ENCODE results near the gene MATN3. TPM values are rescaled to one million over a fixed set of nuclear protein-coding genes. Genes with fewer than 3 reads are reported as not detected.

Gene MATN3
- polyA plus RNA-seq, 3 donors from 2014 or later = not detected

DNA sequence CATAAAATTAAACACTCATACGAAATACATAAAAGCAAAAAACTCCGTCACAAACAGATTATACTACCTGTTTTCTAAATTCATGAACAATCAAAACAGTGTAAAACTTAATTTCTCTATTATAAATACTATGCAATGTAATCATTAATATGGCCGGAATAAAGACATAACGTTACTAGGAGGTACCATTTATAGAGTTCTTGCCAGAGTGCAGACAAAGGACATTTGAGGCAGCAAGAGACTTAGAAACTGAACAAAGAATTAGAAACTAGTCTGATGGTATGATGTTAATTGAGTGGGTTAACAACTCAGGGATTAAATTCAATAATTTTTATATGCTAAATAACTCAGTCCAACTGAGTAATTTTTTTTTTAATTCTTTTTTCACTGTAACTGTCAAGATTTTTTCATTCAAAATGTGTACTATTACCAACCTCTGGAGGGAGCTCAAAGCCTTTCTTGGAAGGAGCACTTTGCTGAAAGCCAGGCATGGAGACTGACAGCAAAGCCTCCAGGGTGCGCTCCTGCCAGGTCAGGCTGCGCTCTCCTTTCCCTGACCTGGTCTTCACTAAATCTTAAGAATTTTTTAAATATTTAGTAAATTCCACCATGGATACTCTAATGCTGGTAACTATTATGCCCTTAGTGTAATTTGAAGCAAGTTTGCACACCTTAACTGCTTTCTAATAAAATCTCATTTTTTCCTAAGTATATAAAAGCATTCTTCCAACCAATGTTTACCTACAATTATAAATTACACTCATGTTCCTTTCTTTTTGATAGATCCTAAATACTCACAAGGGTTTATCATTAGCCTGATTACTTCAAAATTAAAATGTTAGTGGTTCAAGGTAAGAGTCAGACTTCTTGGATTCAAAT is 56.7 kb downstream of the MATN3 start:
- Mint-ChIP-seq H3K27ac (no peak overlapping the region), H3K27me3 (ENCODE audit: low read depth in 3 of 3) (no peaks in the 10 kb centered on the region), H3K4me3 (no peak overlapping the region), H3K9me3 (no peaks in the 10 kb centered on the region), H3K36me3 (peaks cover 0 to 14% (median 10%) of the 10 kb centered on the region in 3 donors), H3K4me1 (no peaks in the 10 kb centered on the region)
- peak; percentile 40 to 47 (median 42) for DNase-seq

DNA sequence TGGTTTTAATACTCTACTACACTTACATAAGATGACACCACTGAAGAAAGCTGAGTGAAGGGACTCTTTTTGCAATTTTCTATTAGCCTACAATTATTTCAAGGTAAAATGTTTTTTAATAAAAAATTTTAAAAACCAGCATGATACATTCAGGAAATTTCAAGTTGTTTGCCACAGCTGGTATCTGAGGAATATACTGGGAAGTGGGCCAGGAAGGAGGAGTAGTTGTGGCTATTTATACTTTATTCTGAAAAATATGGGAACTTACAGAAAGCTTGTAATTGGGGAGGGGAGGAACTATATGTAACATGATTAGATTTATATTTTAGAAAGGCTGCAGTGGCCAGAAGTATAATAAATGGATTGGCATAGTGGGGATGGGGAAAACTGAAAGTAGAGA is 63.4 kb downstream of the MATN3 start:
- H3K27me3 Mint-ChIP-seq (ENCODE audit: low read depth in 3 of 3) = peaks cover 0 to 4% (median 0%) of the 10 kb centered on the region in 3 donors
- no peaks in the 10 kb centered on the region for H3K9me3 Mint-ChIP-seq
- no peak for DNase-seq
- no peak overlapping the region for H3K27ac Mint-ChIP-seq
- peaks cover 11 to 32% (median 25%) of the 10 kb centered on the region in 3 donors for H3K36me3 Mint-ChIP-seq
- H3K4me1 Mint-ChIP-seq = no peaks in the 10 kb centered on the region
- no peak overlapping the region for H3K4me3 Mint-ChIP-seq

DNA sequence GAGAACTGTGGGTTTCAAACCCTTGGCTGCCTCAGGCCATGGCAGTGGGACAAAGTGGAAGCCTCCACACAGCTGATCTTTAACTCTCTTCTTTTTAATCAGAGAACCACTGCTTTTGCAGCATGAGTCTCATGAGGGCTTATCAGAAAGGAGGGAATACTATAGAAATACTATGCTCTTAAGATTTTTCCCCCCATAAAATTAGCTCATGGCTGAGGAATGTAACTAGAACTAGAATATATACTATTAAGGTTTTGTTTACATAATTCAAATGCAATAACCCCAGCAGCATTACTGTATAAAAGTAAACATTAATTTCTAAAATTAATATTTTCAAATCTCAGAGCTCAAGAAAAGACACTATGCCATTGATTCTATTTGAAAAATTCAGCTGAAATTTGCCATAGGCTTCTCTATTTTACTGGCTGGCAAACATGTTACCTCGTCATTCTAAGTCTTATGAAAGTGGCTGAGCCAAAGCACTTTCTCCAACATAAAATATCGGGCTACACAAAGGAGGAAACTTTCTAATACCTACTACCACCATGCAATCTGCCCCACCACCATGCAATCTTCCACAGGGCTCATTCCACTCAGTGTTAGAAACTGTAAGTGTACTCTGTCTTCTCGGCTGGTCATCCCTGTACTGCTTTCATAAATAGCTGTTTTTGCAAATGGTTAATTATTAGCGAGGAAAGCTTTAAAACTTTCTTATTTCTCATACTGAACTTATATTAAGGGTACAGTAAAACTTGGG is 65.1 kb downstream of the MATN3 start:
- no peak for DNase-seq
- Mint-ChIP-seq H3K4me3 (no peak overlapping the region), H3K27me3 (ENCODE audit: low read depth in 3 of 3) (peaks cover 0 to 4% (median 0%) of the 10 kb centered on the region in 3 donors), H3K9me3 (no peaks in the 10 kb centered on the region), H3K27ac (no peak overlapping the region), H3K4me1 (no peaks in the 10 kb centered on the region), H3K36me3 (peaks cover 11 to 29% (median 28%) of the 10 kb centered on the region in 3 donors)

DNA sequence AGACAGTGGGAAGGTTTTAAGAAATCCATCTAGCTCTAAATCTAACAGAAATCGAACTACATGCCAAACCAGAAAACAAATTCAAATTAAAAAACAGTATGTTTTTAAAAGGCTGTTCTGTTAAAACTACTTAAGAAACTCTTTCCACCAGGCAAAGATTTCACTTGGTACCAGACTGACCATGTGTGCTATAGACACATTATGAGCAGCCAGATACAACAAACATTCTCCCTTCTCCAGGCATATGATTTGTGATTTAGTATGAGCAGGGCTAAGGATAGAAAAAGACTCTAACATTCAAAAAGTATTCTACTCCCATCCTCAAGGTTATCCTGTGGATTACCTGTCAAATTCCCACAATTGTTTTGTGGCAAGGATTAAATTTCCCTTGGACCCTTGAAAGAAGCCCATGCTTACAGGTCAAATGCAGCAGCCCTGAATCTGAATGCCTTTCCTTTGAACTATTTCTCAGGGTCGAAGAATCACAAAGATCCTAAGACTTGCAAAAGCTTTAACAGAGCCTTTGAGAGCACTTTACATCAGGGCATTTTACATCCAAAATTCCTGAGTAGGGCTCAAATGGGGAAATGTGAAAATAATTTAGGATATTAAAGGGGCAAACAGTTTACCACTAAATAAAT is 68.1 kb downstream of the MATN3 start:
- Mint-ChIP-seq H3K27me3 (ENCODE audit: low read depth in 3 of 3) (peaks cover 0 to 2% (median 0%) of the 10 kb centered on the region in 3 donors), H3K36me3 (peaks cover 10 to 30% (median 24%) of the 10 kb centered on the region in 3 donors), H3K4me3 (no peak overlapping the region), H3K4me1 (no peaks in the 10 kb centered on the region), H3K9me3 (no peaks in the 10 kb centered on the region), H3K27ac (no peak overlapping the region)
- no peak for DNase-seq

DNA sequence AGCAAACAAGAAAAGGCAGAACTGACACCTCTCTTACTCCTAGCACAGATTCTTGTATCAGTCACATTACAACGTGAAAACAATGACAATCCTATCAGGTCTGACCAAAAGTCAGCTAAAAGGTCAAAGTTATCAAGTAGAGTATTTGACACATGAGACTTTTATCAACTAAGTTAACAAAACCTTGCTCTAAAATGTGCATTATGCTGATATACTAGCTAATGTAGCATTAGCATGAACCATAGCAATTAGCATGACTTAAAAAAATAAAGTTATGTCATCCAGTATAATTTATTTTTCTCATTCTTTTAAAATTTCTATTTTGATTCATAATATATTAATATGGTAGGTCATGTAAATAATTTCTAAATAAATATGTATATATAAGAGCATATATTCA is 69.3 kb downstream of the MATN3 start:
- Mint-ChIP-seq H3K9me3 (no peaks in the 10 kb centered on the region), H3K4me3 (no peak overlapping the region), H3K27me3 (ENCODE audit: low read depth in 3 of 3) (peaks cover 0 to 1% (median 0%) of the 10 kb centered on the region in 3 donors), H3K27ac (no peak overlapping the region), H3K4me1 (no peaks in the 10 kb centered on the region), H3K36me3 (peaks cover 14 to 28% (median 25%) of the 10 kb centered on the region in 3 donors)
- DNase-seq = no peak

DNA sequence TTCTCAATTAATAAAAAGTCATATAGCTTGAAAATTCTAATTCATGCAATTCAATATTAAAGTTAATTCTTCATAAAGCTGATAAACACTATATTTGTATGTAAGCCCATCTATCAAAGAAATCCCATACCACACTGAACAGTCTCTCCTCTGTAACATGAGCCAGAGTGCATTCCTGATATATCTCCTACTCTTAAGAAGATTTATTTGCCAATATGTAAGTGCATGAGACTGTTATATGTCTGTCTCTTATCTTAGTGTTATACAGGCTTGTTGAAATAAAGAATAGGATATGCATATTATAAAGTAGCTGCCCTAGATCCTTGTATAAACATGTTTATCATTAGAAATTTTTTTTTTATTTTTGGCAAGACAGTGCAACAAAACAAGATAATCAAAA is 70.3 kb downstream of the MATN3 start:
- no peak for DNase-seq
- peaks cover 18 to 34% (median 24%) of the 10 kb centered on the region in 3 donors for H3K36me3 Mint-ChIP-seq
- H3K4me1 Mint-ChIP-seq = no peaks in the 10 kb centered on the region
- H3K27me3 Mint-ChIP-seq (ENCODE audit: low read depth in 3 of 3) = peaks cover 0 to 1% (median 0%) of the 10 kb centered on the region in 3 donors
- H3K4me3 Mint-ChIP-seq = no peak overlapping the region
- no peak overlapping the region for H3K27ac Mint-ChIP-seq
- no peaks in the 10 kb centered on the region for H3K9me3 Mint-ChIP-seq

Other genes with a start within 250 kb of the MATN3 start
- 10 to 100 TPM; 14.0 to 28.3 (median 22.2) TPM for gene TTC32, start 110.7 kb downstream of the MATN3 start, polyA plus RNA-seq
- 1 to 10 TPM; 2.3 to 2.7 (median 2.4) TPM for gene WDR35, start 22.6 kb downstream of the MATN3 start, polyA plus RNA-seq
- gene LAPTM4A, start 39.0 kb upstream of the MATN3 start, polyA plus RNA-seq = 100 to 1,000 TPM; 116 to 164 (median 153) TPM
- gene SDC1, start 212.5 kb upstream of the MATN3 start, polyA plus RNA-seq = not detected

All from immature natural killer cell (primary cell).